ENCODE results near the gene SLC35F3. TPM values are rescaled to one million over a fixed set of nuclear protein-coding genes. Genes with fewer than 3 reads are reported as not detected.

SLC35F3 gene
- total RNA-seq, 1 experiment from 2014 or later = not detected

GRCh38 chr1:234107416-234108021 is 203.0 kb downstream of the SLC35F3 start:
- intact Hi-C loops (cut with micrococcal nuclease; ENCODE audit: unreplicated experiment) = no loop called here
- Mint-ChIP-seq H3K4me3 (ENCODE audit: unreplicated experiment) (no peak overlapping the region), H3K36me3 (ENCODE audit: insufficient read depth, unreplicated experiment) (no peaks in the 10 kb centered on the region), H3K4me1 (ENCODE audit: low read depth, unreplicated experiment) (no peaks in the 10 kb centered on the region), H3K9me3 (ENCODE audit: unreplicated experiment) (no peaks in the 10 kb centered on the region), H3K27me3 (ENCODE audit: insufficient read depth, unreplicated experiment) (peaks cover 18% of the 10 kb centered on the region), H3K27ac (ENCODE audit: unreplicated experiment) (no peak overlapping the region)
- H3K4me3 ChIP-seq (ENCODE audit: low read depth, low read length) = no peak overlapping the region
- no TSS peak for BruUV-seq (replicated peaks)
- no peaks in the 10 kb centered on the region for H3K9me3 ChIP-seq
- ChIA-PET POLR2A (no interaction called here), CTCF (no interaction called here)
- H3K4me1 ChIP-seq = no peaks in the 10 kb centered on the region
- no peak for DNase-seq
- H3K27me3 ChIP-seq (replicated peaks; ENCODE audit: control insufficient read depth, insufficient read depth, low read length) = no peaks in the 10 kb centered on the region; the same call in 1 of the 2 replicates
- TF ChIP-seq, protein P1, sequence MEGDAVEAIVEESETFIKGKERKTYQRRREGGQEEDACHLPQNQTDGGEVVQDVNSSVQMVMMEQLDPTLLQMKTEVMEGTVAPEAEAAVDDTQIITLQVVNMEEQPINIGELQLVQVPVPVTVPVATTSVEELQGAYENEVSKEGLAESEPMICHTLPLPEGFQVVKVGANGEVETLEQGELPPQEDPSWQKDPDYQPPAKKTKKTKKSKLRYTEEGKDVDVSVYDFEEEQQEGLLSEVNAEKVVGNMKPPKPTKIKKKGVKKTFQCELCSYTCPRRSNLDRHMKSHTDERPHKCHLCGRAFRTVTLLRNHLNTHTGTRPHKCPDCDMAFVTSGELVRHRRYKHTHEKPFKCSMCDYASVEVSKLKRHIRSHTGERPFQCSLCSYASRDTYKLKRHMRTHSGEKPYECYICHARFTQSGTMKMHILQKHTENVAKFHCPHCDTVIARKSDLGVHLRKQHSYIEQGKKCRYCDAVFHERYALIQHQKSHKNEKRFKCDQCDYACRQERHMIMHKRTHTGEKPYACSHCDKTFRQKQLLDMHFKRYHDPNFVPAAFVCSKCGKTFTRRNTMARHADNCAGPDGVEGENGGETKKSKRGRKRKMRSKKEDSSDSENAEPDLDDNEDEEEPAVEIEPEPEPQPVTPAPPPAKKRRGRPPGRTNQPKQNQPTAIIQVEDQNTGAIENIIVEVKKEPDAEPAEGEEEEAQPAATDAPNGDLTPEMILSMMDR (IDR thresholded peaks at IDR 0.05; ENCODE audit: insufficient read depth in 1 of 2, low read depth in 1 of 2, low read length in 1 of 2, severe bottlenecking in 1 of 2, unreplicated experiment in 1 of 2) = no peak
- H3K36me3 ChIP-seq (ENCODE audit: control insufficient read depth, insufficient read depth, low read length) = no peaks in the 10 kb centered on the region

DNA sequence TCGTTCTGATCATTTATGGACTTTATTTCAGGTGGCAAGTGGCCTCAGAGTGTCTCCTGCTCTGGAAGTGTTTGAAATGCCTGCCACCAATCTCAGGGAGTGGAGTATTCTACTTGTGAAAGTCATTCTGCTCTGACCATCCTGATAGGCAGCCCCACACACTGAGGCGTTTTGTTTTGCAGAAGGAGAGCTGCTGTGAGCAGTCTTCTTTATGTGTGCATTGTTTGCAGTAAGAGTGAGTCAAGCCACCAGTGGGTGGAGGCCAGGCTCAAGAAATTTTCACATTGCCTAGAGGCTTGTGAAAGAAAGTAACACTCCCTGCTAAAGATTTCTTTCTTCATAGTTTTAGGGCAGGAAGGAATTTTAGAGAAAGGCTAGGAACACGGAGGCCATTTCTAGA is 204.4 kb downstream of the SLC35F3 start:
- no peaks in the 10 kb centered on the region for H3K9me3 Mint-ChIP-seq (ENCODE audit: unreplicated experiment)
- no peaks in the 10 kb centered on the region for H3K36me3 Mint-ChIP-seq (ENCODE audit: insufficient read depth, unreplicated experiment)
- ChIA-PET CTCF (no interaction called here), POLR2A (no interaction called here)
- no TSS peak for BruUV-seq (replicated peaks)
- intact Hi-C loops (cut with micrococcal nuclease; ENCODE audit: unreplicated experiment) = no loop called here
- Histone ChIP-seq H3K36me3 (ENCODE audit: control insufficient read depth, insufficient read depth, low read length) (no peaks in the 10 kb centered on the region), H3K9me3 (no peaks in the 10 kb centered on the region), H3K4me3 (ENCODE audit: low read depth, low read length) (no peak overlapping the region), H3K4me1 (no peaks in the 10 kb centered on the region), H3K27me3 (replicated peaks; ENCODE audit: control insufficient read depth, insufficient read depth, low read length) (no peaks in the 10 kb centered on the region; the same call in 1 of the 2 replicates)
- DNase-seq = no peak
- H3K4me3 Mint-ChIP-seq (ENCODE audit: unreplicated experiment) = no peak overlapping the region
- TF ChIP-seq, protein P1 (IDR thresholded peaks at IDR 0.05; ENCODE audit: insufficient read depth in 1 of 2, low read depth in 1 of 2, low read length in 1 of 2, severe bottlenecking in 1 of 2, unreplicated experiment in 1 of 2) = no peak
- H3K27me3 Mint-ChIP-seq (ENCODE audit: insufficient read depth, unreplicated experiment) = peaks cover 14% of the 10 kb centered on the region
- no peaks in the 10 kb centered on the region for H3K4me1 Mint-ChIP-seq (ENCODE audit: low read depth, unreplicated experiment)
- no peak overlapping the region for H3K27ac Mint-ChIP-seq (ENCODE audit: unreplicated experiment)

GRCh38 chr1:234109840-234110239 is 205.4 kb downstream of the SLC35F3 start:
- Histone ChIP-seq H3K36me3 (ENCODE audit: control insufficient read depth, insufficient read depth, low read length) (no peaks in the 10 kb centered on the region), H3K27me3 (replicated peaks; ENCODE audit: control insufficient read depth, insufficient read depth, low read length) (no peaks in the 10 kb centered on the region; the same call in 1 of the 2 replicates), H3K9me3 (no peaks in the 10 kb centered on the region), H3K4me3 (ENCODE audit: low read depth, low read length) (no peak overlapping the region), H3K4me1 (no peaks in the 10 kb centered on the region)
- BruUV-seq (replicated peaks) = no TSS peak
- no peak for DNase-seq
- no peaks in the 10 kb centered on the region for H3K4me1 Mint-ChIP-seq (ENCODE audit: low read depth, unreplicated experiment)
- no peaks in the 10 kb centered on the region for H3K9me3 Mint-ChIP-seq (ENCODE audit: unreplicated experiment)
- ChIA-PET POLR2A (no interaction called here), CTCF (interaction anchor here (0.6 kb wide), 1 partner anchor 369 kb away, joined by 3 read pairs; the partner anchor contains the start of gene TARBP1)
- peaks cover 12% of the 10 kb centered on the region for H3K27me3 Mint-ChIP-seq (ENCODE audit: insufficient read depth, unreplicated experiment)
- no peak overlapping the region for H3K27ac Mint-ChIP-seq (ENCODE audit: unreplicated experiment)
- intact Hi-C loops (cut with micrococcal nuclease; ENCODE audit: unreplicated experiment) = loop anchor here (2.0 to 10.0 kb wide), 3 partner anchors 217 to 715 kb away; no protein-coding TSS in a partner anchor
- H3K4me3 Mint-ChIP-seq (ENCODE audit: unreplicated experiment) = no peak overlapping the region
- no peaks in the 10 kb centered on the region for H3K36me3 Mint-ChIP-seq (ENCODE audit: insufficient read depth, unreplicated experiment)
- TF ChIP-seq, protein P1 (IDR thresholded peaks at IDR 0.05; ENCODE audit: insufficient read depth in 1 of 2, low read depth in 1 of 2, low read length in 1 of 2, severe bottlenecking in 1 of 2, unreplicated experiment in 1 of 2) = no peak
